Activated naive CD4-positive, alpha-beta T cell treated with anti-CD3 and anti-CD28 coated beads, Interleukin-2, amount 10 ng/mL, durations not matched to agents 7 days and 5 days (primary cell): ENCODE results near the gene NPAS3.

Source experiments
- CTCF ChIA-PET: fragments of 350-600 bp; sonication (Branson Sonifier 250); formaldehyde crosslinking; loops from one replicate; lab custom pipeline; 2021; ENCODE audit warnings: antibody characterized with exemption; lab: Charles Lee
- DNase-seq: peaks from one replicate; pipeline ENCODE4 v3.0.0-alpha.2; 2020
- H3K27ac Mint-ChIP-seq: one replicate; pipeline ENCODE4 v1.8.0; 2021; ENCODE audit warnings: mild to moderate bottlenecking, moderate library complexity, mixed read lengths
- H3K27me3 Mint-ChIP-seq: one replicate; pipeline ENCODE4 v1.8.0; 2021; ENCODE audit warnings: mild to moderate bottlenecking, mixed read lengths
- H3K36me3 Mint-ChIP-seq: one replicate; pipeline ENCODE4 v1.8.0; 2021; ENCODE audit warnings: mixed read lengths
- H3K4me1 Mint-ChIP-seq: one replicate; pipeline ENCODE4 v1.8.0; 2021; ENCODE audit warnings: mixed read lengths
- H3K4me3 Mint-ChIP-seq: one replicate; pipeline ENCODE4 v1.8.0; 2021; ENCODE audit warnings: mild to moderate bottlenecking, moderate library complexity, mixed read lengths
- H3K9me3 Mint-ChIP-seq: one replicate; pipeline ENCODE4 v1.8.0; 2021; ENCODE audit warnings: mixed read lengths

The NPAS3 gene

GRCh38 chr14:33229269-33229929, 290.7 kb downstream of the NPAS3 start:
- no peaks in the 10 kb centered on the region for H3K4me1 Mint-ChIP-seq
- CTCF ChIA-PET, result no interaction called here
- no peak overlapping the region for H3K27ac Mint-ChIP-seq
- no peaks in the 10 kb centered on the region for H3K27me3 Mint-ChIP-seq
- H3K36me3 Mint-ChIP-seq, result no peaks in the 10 kb centered on the region
- no peak for DNase-seq
- no peaks in the 10 kb centered on the region for H3K9me3 Mint-ChIP-seq
- H3K4me3 Mint-ChIP-seq, result no peak overlapping the region

DNA sequence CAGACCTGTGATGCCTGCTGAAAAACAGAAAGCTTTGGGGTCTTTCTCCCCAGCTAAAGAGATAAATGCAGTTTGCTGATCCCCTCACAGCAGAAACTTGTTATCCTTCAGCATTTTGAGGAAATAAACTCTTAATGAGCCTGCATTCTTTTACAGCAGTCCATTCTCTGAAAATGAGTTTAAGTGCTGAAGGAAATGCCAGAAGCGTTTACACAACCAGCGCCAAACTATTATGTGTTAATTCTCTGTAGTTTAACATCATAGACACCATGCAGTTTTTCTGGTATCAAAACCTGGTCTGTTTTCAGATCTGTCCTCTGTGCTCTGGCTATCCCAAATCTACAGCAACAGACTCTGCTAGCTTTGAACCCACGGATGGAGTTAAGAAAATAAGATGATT, 291.3 kb downstream of the NPAS3 start:
- Mint-ChIP-seq H3K27ac (no peak overlapping the region), H3K4me3 (no peak overlapping the region), H3K36me3 (no peaks in the 10 kb centered on the region), H3K4me1 (no peaks in the 10 kb centered on the region), H3K27me3 (no peaks in the 10 kb centered on the region), H3K9me3 (no peaks in the 10 kb centered on the region)
- DNase-seq, result no peak
- CTCF ChIA-PET, result no interaction called here

DNA sequence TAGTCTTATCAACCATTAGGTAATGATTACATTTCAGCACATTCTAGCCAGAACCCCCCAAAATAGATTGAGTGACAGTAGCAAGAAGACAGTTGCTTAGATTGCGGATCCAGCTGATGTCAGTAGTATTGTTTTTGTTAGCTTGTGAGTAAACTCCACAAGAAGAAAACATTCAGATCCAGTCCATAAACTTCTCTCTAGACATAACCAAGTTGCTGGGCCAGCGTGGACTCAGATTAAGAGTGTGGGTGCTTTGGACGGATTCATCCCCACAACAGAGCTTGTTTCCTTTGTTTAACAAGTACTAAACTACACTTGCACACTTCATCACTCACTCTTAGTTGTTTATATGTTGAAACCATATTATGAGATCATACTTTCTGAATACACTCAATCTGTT, 293.4 kb downstream of the NPAS3 start:
- CTCF ChIA-PET, result no interaction called here
- Mint-ChIP-seq H3K9me3 (no peaks in the 10 kb centered on the region), H3K36me3 (no peaks in the 10 kb centered on the region), H3K4me1 (no peaks in the 10 kb centered on the region), H3K27me3 (no peaks in the 10 kb centered on the region), H3K27ac (no peak overlapping the region), H3K4me3 (no peak overlapping the region)
- DNase-seq, result no peak

DNA sequence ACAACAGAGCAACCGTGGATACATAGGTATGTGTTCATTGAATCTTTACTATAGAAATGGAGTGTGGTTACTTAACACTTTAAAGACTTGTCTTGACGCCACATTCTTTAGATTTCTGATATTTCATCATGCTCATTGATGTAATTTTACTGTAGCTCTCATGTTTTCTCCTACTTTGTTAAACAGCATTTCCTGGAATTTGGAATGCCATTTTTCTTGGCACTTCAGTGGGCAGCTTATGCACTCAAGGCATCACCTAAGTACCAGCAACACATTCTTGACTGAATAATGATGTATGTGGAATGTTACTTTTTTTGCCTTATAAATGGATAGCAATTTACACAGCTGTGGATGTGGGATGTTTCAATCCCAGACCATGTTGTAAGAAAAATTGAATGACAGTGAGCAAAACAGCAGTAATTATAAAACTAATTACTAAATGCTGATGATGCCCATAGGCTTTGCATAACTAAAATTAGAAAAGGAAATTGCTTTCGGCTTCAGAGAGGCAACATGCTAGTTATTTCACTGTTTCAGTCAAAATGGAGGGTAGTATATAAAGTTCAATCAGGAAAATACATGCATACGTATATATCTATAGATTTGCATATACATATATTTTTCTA, 298.5 kb downstream of the NPAS3 start:
- no peak for DNase-seq
- no peaks in the 10 kb centered on the region for H3K9me3 Mint-ChIP-seq
- CTCF ChIA-PET, result no interaction called here
- H3K27me3 Mint-ChIP-seq, result no peaks in the 10 kb centered on the region
- no peaks in the 10 kb centered on the region for H3K4me1 Mint-ChIP-seq
- no peak overlapping the region for H3K27ac Mint-ChIP-seq
- H3K4me3 Mint-ChIP-seq, result no peak overlapping the region
- H3K36me3 Mint-ChIP-seq, result no peaks in the 10 kb centered on the region

GRCh38 chr14:33239465-33239864, 300.8 kb downstream of the NPAS3 start:
- Mint-ChIP-seq H3K4me3 (no peak overlapping the region), H3K36me3 (no peaks in the 10 kb centered on the region), H3K4me1 (no peaks in the 10 kb centered on the region)

DNA sequence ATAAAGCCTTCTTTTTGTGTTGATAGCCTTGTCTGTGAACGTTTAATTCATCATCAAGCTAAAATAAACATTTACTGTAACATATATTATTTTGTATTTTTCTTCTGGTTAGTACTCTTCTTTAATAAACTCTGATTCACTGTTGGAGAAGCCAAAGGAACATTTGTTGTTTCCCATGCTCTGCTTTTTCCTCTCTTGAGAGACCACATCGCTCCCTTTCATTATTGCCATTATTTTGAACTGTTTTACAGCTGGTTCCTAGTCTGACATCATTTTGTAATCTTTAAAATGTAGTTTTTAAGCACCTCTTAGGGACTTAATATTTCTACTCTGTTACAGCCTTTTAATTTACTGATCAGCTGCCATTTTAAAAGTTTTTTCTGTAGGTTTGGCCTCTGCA, 301.8 kb downstream of the NPAS3 start:
- H3K4me3 Mint-ChIP-seq, result no peak overlapping the region
- no peaks in the 10 kb centered on the region for H3K27me3 Mint-ChIP-seq
- H3K36me3 Mint-ChIP-seq, result no peaks in the 10 kb centered on the region
- no peak for DNase-seq
- CTCF ChIA-PET, result no interaction called here
- H3K27ac Mint-ChIP-seq, result no peak overlapping the region
- H3K9me3 Mint-ChIP-seq, result peaks cover 1% of the 10 kb centered on the region
- no peaks in the 10 kb centered on the region for H3K4me1 Mint-ChIP-seq

More at GRCh38 chr14:33239465-33239864, 300.8 kb downstream of the NPAS3 start:
- no peak for DNase-seq
- Mint-ChIP-seq H3K27me3 (no peaks in the 10 kb centered on the region), H3K27ac (no peak overlapping the region), H3K9me3 (no peaks in the 10 kb centered on the region)
- CTCF ChIA-PET, result no interaction called here

- Mint-ChIP-seq H3K4me1 (no peaks in the 10 kb centered on the region), H3K27me3 (no peaks in the 10 kb centered on the region), H3K36me3 (no peaks in the 10 kb centered on the region), H3K27ac (no peak overlapping the region), H3K4me3 (no peak overlapping the region), H3K9me3 (peaks cover 1% of the 10 kb centered on the region)
- CTCF ChIA-PET, result no interaction called here
- DNase-seq, result no peak
These were observed 302.7 kb downstream of the NPAS3 start for GRCh38 chr14:33241331-33241730.

DNA sequence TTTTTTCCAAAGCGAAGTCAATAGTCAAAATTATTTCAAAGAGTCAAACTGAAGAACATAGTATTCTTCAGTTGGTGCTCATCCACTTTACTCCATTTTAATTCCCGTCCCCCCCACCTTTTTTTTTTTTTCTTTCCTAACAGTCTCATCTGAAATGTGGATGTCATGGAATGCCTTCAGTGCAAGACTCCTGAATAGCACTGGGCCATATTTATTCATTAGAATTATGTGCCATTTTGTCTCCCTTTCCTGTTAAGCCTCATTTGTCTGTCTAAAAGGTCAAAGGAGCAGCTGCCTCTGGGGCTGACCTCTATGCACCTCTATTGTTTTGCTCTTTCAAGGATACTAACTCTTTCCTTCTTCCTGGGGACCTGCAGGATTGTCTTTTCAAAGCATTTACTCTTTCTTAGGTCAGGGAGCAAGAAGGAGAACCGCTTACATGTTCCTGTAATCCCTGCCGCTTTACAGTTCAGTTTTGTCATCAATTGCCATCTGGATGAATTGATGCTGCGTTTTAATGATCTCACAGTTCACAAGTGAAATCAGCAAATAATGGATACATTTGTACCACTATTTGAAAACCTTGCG, 310.6 kb downstream of the NPAS3 start:
- Mint-ChIP-seq H3K9me3 (peaks cover 3% of the 10 kb centered on the region), H3K27me3 (no peaks in the 10 kb centered on the region), H3K4me1 (no peaks in the 10 kb centered on the region), H3K27ac (no peak overlapping the region), H3K4me3 (no peak overlapping the region), H3K36me3 (no peaks in the 10 kb centered on the region)
- DNase-seq, result no peak
- CTCF ChIA-PET, result no interaction called here

GRCh38 chr14:33250963-33251362, 312.3 kb downstream of the NPAS3 start:
- H3K4me3 Mint-ChIP-seq, result no peak overlapping the region
- H3K27ac Mint-ChIP-seq, result no peak overlapping the region
- no peaks in the 10 kb centered on the region for H3K4me1 Mint-ChIP-seq
- H3K27me3 Mint-ChIP-seq, result no peaks in the 10 kb centered on the region
- CTCF ChIA-PET, result no interaction called here
- peaks cover 4% of the 10 kb centered on the region for H3K9me3 Mint-ChIP-seq
- DNase-seq, result no peak
- H3K36me3 Mint-ChIP-seq, result no peaks in the 10 kb centered on the region

GRCh38 chr14:33254342-33254741, 315.7 kb downstream of the NPAS3 start:
- Mint-ChIP-seq H3K27me3 (no peaks in the 10 kb centered on the region), H3K36me3 (no peaks in the 10 kb centered on the region), H3K4me3 (no peak overlapping the region), H3K27ac (no peak overlapping the region), H3K4me1 (no peaks in the 10 kb centered on the region), H3K9me3 (peaks cover 4% of the 10 kb centered on the region)
- CTCF ChIA-PET, result interaction anchor here (0.7 kb wide), 1 partner anchor 844 kb away, joined by 3 read pairs; no protein-coding TSS in a partner anchor
- DNase-seq, result no peak

- Mint-ChIP-seq H3K27ac (no peak overlapping the region), H3K4me1 (no peaks in the 10 kb centered on the region), H3K36me3 (no peaks in the 10 kb centered on the region), H3K27me3 (no peaks in the 10 kb centered on the region), H3K4me3 (no peak overlapping the region), H3K9me3 (peaks cover 4% of the 10 kb centered on the region)
- no peak for DNase-seq
- CTCF ChIA-PET, result interaction anchor here (0.7 kb wide), 1 partner anchor 844 kb away, joined by 3 read pairs; no protein-coding TSS in a partner anchor
These were observed 316.2 kb downstream of the NPAS3 start for GRCh38 chr14:33254861-33255395.

DNA sequence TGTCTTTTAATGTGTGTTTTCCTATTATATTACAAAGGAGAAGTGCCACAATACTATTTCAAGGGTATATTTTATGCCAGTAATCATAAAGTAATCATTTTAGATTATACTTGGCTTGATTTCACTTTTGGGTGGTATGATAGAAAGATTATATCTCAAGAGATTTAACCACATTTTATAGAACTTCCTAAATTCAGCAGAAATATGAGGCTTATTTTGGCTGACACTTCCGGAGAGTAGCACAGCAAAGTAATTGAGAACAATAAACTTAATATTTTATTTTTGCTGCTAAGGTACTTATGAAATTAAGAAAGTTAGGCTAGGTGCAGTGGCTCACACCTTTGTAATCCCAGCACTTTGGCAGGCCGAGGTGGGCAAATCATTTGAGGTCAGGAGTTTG, 319.1 kb downstream of the NPAS3 start:
- H3K4me3 Mint-ChIP-seq, result no peak overlapping the region
- CTCF ChIA-PET, result no interaction called here
- no peaks in the 10 kb centered on the region for H3K36me3 Mint-ChIP-seq
- H3K9me3 Mint-ChIP-seq, result peaks cover 4% of the 10 kb centered on the region
- no peak for DNase-seq
- H3K27ac Mint-ChIP-seq, result no peak overlapping the region
- H3K27me3 Mint-ChIP-seq, result no peaks in the 10 kb centered on the region
- H3K4me1 Mint-ChIP-seq, result no peaks in the 10 kb centered on the region

DNA sequence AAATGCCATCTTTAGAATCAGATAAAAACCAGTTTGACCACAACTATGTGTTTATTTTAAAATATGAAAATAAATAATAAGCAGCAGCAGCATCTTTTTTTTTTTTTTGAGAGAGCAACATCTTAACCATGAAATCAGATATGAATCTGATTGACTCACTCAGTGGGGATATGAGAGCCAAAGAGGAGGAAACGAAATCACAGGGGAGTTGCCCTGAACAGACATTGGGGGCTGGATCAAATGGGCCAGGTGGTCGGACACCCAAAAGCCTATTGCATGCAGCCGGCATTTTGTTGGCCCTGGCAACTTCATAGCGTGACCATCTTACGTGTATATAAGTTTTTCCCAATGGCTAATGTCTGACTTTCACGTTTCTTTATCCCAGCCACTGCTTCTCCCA, 321.1 kb downstream of the NPAS3 start:
- Mint-ChIP-seq H3K4me1 (no peaks in the 10 kb centered on the region), H3K27me3 (no peaks in the 10 kb centered on the region), H3K36me3 (no peaks in the 10 kb centered on the region), H3K27ac (no peak overlapping the region), H3K4me3 (no peak overlapping the region), H3K9me3 (peaks cover 5% of the 10 kb centered on the region)
- DNase-seq, result no peak
- CTCF ChIA-PET, result no interaction called here

- no peaks in the 10 kb centered on the region for H3K27me3 Mint-ChIP-seq
- no peak overlapping the region for H3K4me3 Mint-ChIP-seq
- H3K27ac Mint-ChIP-seq, result no peak overlapping the region
- CTCF ChIA-PET, result no interaction called here
- H3K36me3 Mint-ChIP-seq, result no peaks in the 10 kb centered on the region
- DNase-seq, result no peak
- H3K9me3 Mint-ChIP-seq, result no peaks in the 10 kb centered on the region
- no peaks in the 10 kb centered on the region for H3K4me1 Mint-ChIP-seq
These were observed 332.5 kb downstream of the NPAS3 start for GRCh38 chr14:33271216-33271615.

DNA sequence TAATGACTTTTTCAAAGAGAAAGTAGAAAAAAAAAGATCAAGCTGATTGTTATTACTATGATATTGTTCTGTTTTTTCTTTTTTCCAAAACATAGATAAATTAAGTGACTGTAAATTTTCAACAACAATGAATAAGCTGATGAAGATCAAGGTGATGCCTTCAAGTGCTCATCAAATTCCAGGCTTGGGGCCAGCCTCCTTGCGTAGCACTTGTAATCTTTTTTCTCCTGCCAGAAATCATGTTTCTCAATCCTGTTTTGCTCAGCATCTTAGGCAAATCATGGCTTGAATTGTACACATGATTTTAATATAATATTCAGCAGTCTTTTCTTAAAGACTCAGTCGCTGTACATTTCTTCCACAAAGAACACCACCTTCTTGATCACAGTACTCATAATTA, 333.2 kb downstream of the NPAS3 start:
- CTCF ChIA-PET, result no interaction called here
- no peaks in the 10 kb centered on the region for H3K9me3 Mint-ChIP-seq
- H3K27ac Mint-ChIP-seq, result no peak overlapping the region
- no peaks in the 10 kb centered on the region for H3K4me1 Mint-ChIP-seq
- no peaks in the 10 kb centered on the region for H3K27me3 Mint-ChIP-seq
- no peak overlapping the region for H3K4me3 Mint-ChIP-seq
- H3K36me3 Mint-ChIP-seq, result no peaks in the 10 kb centered on the region
- DNase-seq, result no peak
